Measurements from ENCODE around the gene CPLX1. TPM values are rescaled to one million over a fixed set of nuclear protein-coding genes. Genes with fewer than 3 reads are reported as not detected.
"Not testable (repeated sequence)": the region's sequence is repeated elsewhere in the genome, so short reads cannot be mapped to it uniquely, and the experiment has no call there.

The CPLX1 gene
- total RNA-seq, 1 donor from 2014 or later, result 3.1 TPM

- intact Hi-C loops (cut with micrococcal nuclease), result loop anchor here (5.0 kb wide), 2 partner anchors 152 to 498 kb away; no protein-coding TSS in a partner anchor
These were observed 85.2 kb downstream of the CPLX1 start for GRCh38 chr4:740656-741282.

- intact Hi-C loops (cut with micrococcal nuclease), result loop anchor here (5.0 kb wide), 2 partner anchors 152 to 498 kb away; no protein-coding TSS in a partner anchor
These were observed 85.9 kb downstream of the CPLX1 start for GRCh38 chr4:740011-740410.

GRCh38 chr4:739569-739968 is 86.4 kb downstream of the CPLX1 start:
- intact Hi-C loops (cut with micrococcal nuclease), result no loop called here

GRCh38 chr4:738781-739280 is 87.1 kb downstream of the CPLX1 start:
- intact Hi-C loops (cut with micrococcal nuclease), result no loop called here

GRCh38 chr4:736561-736960 is 89.4 kb downstream of the CPLX1 start:
- intact Hi-C loops (cut with micrococcal nuclease), result not testable (repeated sequence)

- intact Hi-C loops (cut with micrococcal nuclease), result no loop called here
These were observed 90.3 kb downstream of the CPLX1 start for GRCh38 chr4:735583-735982.

Other genes starting within 250 kb of the CPLX1 start
- not detected in 2 replicates for gene TMEM271, start 249.8 kb downstream of the CPLX1 start, total RNA-seq
- 12.5 and 16.2 TPM in 2 replicates for gene PDE6B, start 200.6 kb downstream of the CPLX1 start, total RNA-seq
- 177 and 182 TPM in 2 replicates for gene ATP5ME, start 151.9 kb downstream of the CPLX1 start, total RNA-seq
- gene MYL5, start 151.6 kb downstream of the CPLX1 start, total RNA-seq, result 27.9 and 29.2 TPM in 2 replicates
- gene SLC49A3, start 137.0 kb downstream of the CPLX1 start, total RNA-seq, result 0.66 and 1.0 TPM in 2 replicates
- gene PCGF3, start 120.3 kb downstream of the CPLX1 start, total RNA-seq, result 41.8 and 43.1 TPM in 2 replicates
- gene GAK, start 106.2 kb upstream of the CPLX1 start, total RNA-seq, result 178 and 191 TPM in 2 replicates
- 24.9 and 28.3 TPM in 2 replicates for gene TMEM175, start 106.3 kb upstream of the CPLX1 start, total RNA-seq
- gene DGKQ, start 147.4 kb upstream of the CPLX1 start, total RNA-seq, result 18.0 and 19.2 TPM in 2 replicates
- gene IDUA, start 160.9 kb upstream of the CPLX1 start, total RNA-seq, result 38.9 and 45.9 TPM in 2 replicates
- gene SLC26A1, start 167.3 kb upstream of the CPLX1 start, total RNA-seq, result 0.17 and 0.34 TPM in 2 replicates
- 6.8 and 8.0 TPM in 2 replicates for gene FGFRL1, start 185.5 kb upstream of the CPLX1 start, total RNA-seq

All from T-helper 1 cell treated with Interleukin-12 subunit alpha and Interleukin-12 subunit beta and Interleukin-4 antibody, amounts not matched to agents 30 ng/mL and 1 ng/mL, for 36 hours (primary cell).